GM18907 (cell line): ENCODE data around the gene EIF4E2.

Experiments used
- ATAC-seq: cut with Tn5 transposase; IDR thresholded peaks from one replicate; pipeline ENCODE4 v1.9.1; 2021; ENCODE audit warnings: mild to moderate bottlenecking, moderate library complexity; ENCODE audit not compliant: unreplicated experiment

EIF4E2 gene, protein sequence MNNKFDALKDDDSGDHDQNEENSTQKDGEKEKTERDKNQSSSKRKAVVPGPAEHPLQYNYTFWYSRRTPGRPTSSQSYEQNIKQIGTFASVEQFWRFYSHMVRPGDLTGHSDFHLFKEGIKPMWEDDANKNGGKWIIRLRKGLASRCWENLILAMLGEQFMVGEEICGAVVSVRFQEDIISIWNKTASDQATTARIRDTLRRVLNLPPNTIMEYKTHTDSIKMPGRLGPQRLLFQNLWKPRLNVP

DNA sequence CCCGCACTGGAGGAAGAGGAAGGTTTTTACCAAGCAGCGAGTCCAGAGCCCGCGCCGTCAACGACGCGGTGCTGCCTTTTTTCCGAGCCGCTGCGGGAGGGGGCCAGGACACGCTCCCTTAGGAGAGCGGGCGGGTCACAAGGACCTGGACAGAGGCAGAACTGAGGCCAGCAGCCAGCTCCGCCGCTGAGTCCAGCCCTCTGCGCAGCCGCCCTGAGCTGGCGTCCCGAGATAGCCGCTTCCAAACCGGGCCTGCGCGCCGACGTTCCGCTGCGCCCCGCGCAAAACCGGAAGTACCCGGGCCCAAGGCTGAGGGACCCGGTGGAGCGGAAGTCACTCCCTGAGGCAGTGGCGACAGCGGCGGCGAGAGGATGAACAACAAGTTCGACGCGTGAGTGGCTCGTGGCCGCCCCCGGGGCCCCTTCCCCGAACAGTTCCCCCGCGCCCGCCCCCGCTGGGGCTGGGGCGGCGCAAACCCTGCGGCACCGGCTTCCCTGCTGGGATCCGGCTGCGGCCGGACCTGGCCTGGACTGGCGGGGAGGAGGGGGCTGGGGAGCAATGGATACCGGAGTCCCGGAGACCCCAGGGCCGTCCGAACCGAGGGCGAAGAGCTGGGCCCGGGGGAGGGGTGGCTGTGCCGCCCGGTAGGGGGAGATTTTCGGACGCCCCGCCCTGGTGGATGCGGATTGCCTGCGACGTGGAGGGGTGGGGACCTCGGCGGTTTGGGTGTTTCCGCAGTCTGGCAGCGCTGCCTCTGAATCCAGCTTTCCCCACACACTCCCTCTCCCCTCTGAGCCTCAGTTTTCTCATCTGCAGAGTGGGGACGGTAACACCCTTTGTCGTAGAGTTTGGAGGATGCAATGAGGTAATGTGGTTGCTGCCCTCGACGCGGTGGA is at the start of gene EIF4E2, which contains the start of gene TIGD1:
Gene EIF4E2, plus strand, starts transcription at position 336 of the 896 bp plus-strand sequence. Its CDS starts 36 bp downstream, at position 372.
Gene TIGD1, minus strand, starts transcription at position 204 of the 896 bp plus-strand sequence. CDS start 675 bp downstream, outside the sequence.
- peak; percentile 93 for ATAC-seq

DNA sequence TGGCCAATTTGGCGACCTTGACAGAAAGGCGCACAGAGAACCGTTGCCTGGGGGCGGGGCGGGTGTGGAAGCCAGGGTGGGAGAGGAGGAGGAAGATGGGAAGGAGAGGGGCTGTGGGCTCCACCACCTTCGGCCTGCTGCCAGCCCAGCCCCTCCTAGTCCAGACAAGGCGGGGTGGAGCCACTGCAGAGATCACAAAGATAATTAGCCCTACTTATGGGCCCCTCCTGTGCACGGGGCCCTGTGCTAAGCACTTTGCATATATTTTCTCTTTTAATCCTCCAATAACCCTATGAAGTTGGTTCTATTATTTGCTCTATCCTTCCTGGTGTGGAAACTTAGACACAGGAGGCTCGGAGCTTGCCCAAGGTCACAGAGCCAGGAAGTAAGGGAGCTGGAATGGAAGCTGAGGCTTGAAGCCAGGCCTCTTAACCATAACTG is 49.1 kb upstream of the EIF4E2 start:
- ATAC-seq, result no peak

DNA sequence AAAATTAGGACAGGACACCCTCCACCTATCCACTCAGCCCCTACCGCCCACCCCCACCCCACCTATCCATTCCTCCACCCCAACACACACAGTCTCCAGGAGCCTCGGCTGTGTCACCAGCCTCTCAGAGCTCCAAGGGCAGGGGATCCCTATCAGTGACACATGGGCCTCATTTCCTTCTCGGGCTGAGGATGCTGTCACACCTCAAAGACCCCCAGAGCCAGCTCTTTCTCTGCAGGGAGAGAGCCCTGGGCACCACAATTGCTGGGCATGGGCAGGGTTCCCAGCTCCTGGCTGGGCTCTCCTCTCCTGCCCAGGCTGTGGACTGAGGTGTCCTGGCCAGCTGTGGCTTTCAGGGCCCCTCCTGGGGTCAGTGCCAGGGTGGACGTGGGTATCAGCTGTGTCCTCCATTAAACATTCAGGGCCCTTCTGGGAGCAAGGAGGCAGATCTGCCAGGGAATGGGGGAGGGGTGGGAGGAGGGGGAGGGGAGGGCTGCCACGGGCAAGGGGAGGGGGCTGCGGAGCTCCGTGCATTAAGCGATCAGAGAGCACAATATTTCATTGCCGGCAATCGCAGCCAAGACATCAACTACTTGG is 48.6 kb upstream of the EIF4E2 start:
- no peak for ATAC-seq

DNA sequence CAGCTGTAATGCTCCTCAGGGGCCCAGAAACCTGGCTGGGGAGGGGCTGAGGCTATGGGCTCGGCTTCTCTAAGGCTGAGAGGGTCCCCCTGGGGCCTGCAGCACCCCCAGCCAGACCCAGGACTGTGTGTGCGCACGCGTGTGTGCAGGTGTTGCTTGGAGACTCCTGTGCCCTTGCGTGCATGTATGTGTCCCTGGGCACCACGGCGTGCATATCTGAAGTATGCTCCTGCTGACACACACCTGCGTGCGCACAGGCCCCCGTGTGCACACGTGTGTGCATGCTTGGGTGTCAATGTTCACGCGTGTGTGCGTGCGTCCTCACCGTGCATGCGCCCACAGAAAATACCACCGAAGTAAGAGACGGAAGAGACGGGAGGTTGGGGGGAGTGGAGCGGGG is 48.0 kb upstream of the EIF4E2 start:
- ATAC-seq, result no peak

DNA sequence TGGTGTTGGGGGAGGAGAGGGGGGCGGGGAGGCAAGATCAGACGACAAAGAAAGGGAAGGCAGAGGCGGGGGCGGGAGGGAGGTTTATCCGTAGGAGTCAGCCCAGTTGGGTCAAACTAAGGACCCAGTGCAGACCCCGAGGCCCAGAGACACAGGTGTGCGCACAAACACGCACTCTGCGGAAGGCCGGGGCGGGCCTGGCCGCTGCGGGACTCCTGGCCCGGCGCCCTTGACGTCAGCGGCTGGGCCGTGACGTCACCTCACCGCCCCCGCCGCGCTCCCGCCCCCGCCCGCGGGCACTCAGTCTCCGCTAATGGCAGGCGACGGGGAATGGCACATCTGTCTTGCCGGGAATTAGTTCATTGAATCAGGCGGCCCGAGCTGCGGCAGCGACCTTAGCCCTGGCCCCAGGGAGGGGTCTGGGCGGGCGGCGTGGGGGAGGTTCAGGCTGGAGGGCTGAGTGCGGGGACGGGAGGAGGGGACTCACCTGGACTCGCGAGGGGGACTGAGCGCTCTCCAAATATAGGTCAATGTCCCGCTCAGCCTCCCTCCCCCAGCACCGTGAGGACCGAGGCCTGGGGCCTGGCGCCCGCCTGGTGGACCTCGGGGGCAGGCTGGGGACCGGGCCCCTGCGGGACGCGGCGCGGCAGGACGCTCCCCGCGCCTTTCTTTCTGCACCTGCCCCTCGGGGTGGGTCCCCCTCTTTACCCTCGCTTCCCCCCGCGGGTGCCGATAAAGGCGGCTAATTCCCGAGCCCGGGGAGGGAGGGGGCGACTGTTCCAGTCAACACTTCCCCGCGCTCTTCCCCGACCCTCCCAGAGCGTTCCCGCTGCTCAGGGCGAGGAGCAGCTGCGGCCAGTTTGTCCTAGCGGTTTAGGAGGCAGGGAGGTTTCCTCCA is 47.3 kb upstream of the EIF4E2 start:
- ATAC-seq, result no peak

DNA sequence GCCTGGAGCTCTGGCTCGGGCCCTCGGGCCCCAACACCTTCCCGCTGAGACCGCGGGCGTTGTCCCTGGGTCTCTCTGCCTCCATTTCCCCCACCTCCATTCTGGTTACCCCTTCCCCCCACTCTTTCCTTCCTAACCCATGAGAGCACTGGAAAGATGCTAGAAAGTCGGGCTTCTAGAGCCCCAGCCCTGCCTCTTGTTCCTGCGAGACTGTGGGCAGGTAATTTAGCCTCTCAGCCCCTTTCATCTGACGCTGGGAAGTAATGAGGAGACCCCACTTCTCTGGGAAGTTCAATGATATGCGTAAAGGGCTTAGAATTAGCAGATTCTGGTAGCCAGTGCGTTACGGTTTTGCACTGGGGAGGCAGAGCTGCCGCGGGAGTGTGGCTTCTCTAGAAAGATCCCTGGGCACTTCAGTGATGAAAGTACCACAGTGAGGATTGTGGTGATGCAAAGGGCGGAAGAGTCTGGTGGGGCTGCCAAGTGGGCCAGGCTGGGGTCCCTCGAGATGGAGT is 46.6 kb upstream of the EIF4E2 start:
- ATAC-seq, result no peak

DNA sequence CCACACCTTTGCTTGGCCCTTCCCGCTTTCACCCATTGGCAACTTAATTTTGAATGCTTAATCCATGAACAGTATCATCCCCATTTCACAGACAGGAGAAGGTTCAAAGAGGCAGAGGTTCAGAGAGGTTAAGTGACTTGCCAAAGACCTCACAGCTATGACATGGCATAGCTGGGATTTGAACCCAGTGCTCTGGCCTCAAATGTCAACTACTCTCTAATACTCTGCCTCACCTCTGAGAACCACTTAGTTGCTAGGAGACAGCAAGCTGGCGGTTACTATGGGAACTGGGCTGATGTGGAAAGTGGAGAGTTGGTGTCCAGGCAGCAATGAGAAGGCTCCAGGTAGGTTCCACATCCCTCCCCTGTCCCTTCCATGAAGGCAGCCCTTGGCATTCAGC is 46.1 kb upstream of the EIF4E2 start:
- ATAC-seq, result no peak

DNA sequence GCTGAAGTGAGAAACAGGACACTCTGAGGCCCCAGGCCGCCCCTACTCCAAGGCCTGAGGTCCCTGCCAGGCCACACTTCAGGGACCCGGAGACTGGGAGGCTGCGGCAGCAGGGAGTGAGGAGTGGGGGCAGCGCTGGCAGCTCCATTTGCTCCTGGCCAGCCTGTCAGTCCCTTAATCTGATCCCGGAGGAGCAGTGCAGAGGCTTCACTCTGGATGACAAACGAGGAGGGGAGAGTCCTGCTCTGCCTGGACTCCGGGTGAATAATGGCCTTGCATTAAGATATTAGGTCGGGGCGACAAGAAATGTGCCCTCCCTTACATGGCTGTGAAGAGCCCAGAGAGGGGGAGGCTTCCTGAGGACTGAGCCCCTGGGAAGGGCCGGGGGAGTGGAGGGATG is 44.6 kb upstream of the EIF4E2 start:
- ATAC-seq, result no peak

DNA sequence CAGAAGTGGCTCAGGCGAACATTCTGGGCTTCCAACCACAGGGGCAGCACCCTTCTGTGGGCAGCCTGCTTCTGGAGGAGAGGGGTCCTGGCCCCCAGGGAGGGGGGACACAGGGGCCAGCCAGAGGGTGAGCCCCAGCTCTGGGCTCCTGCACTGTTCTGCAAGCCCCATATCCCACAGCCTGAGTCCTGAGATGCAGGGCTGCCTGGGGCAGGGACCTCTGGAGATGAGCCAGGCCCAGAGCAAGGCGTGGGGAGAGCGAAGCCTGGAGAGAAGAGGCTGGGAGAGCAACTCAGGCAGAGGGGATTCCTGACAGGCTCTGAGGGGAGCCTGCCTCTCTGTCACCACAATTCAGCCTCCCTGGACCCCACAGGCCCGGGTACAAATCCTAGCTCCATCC is 43.8 kb upstream of the EIF4E2 start:
- no peak for ATAC-seq

DNA sequence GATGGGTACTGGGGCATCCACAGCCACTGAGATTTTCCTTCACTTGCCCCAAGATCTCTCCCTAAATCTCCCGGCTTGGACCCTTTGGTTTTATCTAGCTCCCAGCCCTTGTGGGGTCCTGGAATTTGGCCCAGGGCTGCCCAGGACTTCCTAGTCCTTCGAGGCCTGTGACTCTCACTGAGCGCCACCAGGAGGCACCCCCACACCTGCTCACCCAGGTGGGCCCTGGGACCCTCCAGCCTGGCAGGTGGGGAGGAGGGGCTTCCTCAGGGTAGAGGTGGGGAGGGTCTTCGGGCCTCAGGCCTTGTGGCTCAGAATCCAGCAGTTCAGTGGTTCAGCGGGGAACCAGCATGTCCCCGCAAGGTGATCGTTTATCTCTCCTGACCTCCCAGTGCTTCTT is 42.2 kb upstream of the EIF4E2 start:
- no peak for ATAC-seq

DNA sequence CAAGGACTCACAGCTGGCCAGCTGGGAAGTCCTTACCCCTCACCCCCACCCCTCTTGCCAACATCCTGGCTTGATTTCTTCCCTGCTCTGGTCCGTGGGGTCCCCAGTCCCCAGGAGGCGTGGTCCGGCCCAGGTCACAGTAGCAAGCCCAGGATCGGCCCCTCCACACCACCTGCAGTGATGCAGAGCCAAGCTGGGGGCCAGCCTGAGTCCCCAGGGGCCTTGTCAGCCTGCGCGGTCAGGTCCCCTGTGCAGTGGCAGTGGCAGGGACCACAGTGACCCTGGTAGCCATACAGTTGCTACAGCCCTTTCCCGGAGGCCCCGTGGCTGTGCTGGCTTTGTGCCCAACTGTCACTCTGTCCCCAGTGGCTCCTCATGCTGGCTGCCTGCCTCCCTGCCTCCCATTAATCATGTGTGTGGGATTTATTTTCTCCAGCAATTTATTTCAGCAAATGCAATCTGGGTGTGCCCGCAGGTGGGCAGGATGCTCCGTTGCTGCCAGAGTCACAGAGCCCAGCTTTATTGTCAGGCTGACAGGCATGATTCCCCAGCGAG is 39.1 kb upstream of the EIF4E2 start:
- ATAC-seq, result no peak

DNA sequence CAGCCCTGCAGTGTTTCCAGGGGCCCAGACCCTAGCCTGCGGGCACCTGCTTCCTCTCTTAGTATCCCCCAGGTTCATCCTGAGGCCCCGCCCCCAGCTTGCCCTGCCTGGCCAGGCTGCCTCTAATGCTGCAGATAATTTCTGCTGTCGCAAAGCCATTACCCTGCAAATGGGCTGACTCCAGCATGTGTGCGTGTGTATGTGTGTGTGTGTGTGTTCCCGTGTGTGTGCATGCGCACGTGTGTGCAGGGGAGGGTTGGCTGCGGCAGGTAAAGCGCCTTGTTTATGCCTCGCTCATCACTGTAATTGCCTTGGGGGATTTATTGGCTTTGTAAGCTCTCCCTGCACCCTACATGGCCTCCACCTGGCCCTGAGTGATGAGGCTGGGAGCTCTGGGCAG is 37.9 kb upstream of the EIF4E2 start:
- ATAC-seq, result no peak

DNA sequence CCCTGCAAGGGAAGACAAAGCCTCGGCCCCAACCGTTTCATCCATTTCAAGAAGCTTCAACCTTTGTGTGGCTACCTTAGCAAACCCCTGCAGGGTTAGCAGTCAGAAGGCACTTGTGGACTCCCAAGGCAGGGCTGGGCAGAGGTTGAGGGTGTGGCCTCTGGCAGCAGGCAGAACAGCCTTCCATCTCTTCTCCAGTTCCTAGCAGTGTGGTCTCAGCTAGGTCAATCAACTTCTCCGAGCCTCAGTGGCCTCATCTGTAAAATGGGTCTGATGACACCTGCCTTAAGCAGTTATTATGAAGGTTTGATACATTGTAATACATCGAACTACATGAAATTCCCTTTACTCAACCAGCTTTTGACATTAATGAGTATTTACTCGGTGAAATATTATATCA is 37.1 kb upstream of the EIF4E2 start:
- ATAC-seq, result no peak

DNA sequence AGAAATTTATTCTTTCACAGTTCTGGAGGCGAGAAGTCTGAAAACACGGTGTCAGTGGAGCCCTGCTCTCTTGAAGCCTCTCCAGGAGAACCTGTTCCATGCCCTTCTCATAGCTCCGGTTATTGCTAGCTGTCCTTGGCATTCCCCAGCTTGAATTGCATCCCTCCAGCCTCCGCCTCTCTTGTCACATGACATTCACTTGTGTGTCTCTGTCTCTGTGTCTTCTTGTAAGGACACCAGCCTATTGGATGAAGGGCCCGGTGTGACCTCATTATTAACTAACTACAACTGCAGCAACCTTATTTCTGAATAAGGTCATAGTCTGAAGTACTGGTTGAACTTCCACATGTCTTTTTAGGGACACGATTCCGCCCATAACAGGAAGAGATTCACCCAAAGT is 34.9 kb upstream of the EIF4E2 start:
- ATAC-seq, result no peak

DNA sequence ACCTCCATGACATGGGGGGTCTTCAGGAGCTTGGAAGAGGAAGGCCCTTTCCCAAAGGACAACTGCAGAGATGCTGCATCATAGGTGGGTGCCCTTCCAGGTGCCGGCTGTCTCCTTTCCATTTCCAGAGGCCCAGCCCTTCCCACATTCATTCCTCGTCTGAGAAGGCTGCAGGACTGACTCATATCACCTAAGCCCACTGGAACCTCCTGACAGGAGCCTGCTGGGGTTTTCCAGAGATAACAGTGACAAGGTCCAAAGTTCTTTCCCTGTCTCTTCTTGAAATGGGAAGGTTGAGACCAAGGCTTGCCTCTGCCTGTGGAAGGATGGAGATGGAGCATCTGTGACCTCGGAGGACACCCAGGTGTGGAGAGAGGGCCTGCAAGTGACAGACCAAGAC is 33.9 kb upstream of the EIF4E2 start:
- no peak for ATAC-seq

DNA sequence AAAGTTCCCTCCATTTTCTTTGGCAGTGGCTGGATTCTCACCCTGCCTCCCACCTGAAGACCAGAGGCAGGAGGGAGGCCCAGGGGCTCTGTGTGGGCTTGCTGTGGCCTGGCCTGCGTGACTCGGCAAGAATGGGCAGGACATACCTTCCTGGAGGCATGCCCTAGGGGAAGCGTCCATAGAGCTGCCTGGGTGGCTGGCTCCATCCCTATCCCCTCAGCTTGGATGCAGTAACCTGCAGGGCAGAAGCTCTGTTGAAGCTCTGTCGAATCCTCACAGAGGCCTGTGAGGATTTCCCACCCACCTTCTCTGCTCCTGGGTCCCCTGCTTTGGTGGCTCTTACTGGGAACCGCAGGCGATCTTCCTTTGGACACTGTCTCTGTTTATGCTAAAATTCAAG is 31.6 kb upstream of the EIF4E2 start:
- ATAC-seq, result no peak

DNA sequence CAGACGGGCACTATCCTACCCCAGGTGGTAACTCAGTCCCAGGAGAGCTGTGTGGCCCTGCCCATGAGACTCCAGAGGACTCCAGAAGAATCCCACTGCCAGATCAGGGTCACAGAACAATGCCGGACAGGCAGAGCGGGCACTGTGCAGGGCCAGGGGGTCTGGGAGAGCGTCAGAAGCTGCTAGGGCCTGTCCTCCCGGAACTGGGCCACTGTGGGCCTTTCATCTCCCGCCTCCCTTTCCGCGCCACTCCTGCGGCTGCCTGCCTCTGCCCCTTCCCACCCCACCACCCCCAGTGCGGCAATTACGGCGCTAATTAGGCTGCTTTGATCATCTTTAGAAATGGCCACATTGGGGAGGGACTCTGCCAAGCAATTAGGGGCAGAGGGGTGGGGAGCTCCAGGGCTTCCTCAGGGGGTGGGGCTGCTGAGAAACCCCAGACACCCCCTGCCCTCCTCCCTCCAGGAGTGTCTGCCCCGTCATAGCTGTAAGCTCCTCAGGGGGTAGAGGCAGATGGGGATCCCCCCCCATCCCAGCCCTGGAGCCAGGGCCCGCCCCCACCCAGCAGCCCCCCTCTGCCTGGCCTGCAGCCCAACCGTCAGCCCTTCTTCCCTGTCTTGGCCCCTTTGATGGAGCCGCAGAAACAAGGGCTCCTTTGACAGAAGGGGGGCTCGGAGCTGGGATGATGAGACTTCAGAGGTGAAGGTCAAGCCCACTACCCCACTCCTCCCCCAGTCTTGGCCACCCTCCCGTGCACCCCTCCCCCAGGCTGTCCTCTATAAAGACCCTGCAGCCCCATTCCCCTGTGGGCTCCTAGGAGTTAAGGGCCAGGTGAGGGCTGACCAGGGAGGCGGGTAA is 30.7 kb upstream of the EIF4E2 start, which contains the start of gene PRSS56:
Gene PRSS56, plus strand, starts transcription at position 808 of the 858 bp plus-strand sequence. CDS start 211 bp downstream, outside the sequence.
- ATAC-seq, result no peak

DNA sequence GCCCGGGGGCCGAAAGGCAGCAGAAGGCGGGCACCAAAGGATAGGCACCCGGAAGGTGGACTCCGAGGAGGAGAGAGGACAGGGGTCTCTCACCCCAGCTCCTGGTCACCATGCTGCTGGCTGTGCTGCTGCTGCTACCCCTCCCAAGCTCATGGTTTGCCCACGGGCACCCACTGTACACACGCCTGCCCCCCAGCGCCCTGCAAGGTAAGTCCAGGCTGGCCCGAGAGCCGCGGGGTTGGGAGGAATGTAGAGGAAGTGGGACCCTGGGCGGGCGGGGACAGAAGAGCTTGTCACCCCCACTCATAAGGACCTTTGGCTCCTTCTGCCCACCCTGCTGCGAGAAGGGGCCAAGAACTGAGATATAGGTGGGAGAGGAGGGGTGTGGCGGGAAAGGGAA is 30.0 kb upstream of the EIF4E2 start:
- no peak for ATAC-seq

DNA sequence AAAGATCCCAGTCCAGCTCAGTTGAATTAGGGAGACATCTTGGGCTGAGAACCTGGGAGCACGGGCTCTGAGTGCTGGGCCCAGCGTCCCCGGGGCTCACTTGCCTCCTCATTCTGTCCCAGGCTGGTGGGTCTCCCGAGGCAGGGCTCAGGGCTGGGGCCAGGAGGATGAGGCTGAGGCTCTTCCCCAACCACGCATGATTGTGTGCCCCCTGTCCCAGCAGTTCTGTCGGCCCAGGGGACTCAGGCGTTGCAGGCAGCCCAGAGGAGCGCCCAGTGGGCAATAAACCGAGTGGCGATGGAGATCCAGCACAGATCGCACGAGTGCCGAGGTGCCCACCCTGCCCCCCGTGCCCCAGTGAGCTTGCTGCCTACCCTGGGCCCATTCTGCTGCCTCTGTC is 29.4 kb upstream of the EIF4E2 start:
- ATAC-seq, result no peak
